H1 (cell line): ENCODE results near the gene CEP83. TPM values are rescaled to one million over a fixed set of nuclear protein-coding genes. Genes with fewer than 3 reads are reported as not detected.

Source experiments
- CTCF ChIA-PET: fragments of 300-600 bp; sonication (Branson Sonifier 250); formaldehyde crosslinking; loops from one replicate; lab custom pipeline; 2021; ENCODE audit not compliant: partially characterized antibody; lab: Charles Lee
- POLR2A ChIA-PET: fragments of 300-600 bp; sonication (Branson Sonifier 250); formaldehyde crosslinking; loops from one replicate; lab custom pipeline; 2021; ENCODE audit warnings: inconsistent platforms; ENCODE audit not compliant: partially characterized antibody; lab: Charles Lee
- DNase-seq, 2 experiments: peaks; one replicate each; pipeline versions ENCODE4 v3.0.0 to v3.0.0-alpha.2; 2010 to 2022; ENCODE audit warnings: low spot score in 2 of 2, low read depth in 1 of 2, mixed read lengths in 1 of 2
- FAIRE-seq: peaks from 2 replicates; lab custom pipeline; 2011; peaks lifted over from hg19 to GRCh38; lab: Jason Lieb, UNC
- H2AFZ ChIP-seq: 2 replicates; pipeline ENCODE4 v1.8.1; 2012; ENCODE audit warnings: low read length, inconsistent platforms
- H2AK5ac ChIP-seq: 2 replicates; pipeline ENCODE4 v1.6.1; 2013; ENCODE audit warnings: low read depth, low read length
- H2BK120ac ChIP-seq: replicated peaks from 2 replicates; pipeline ENCODE3; 2013; ENCODE audit warnings: low read depth, low read length, inconsistent platforms
- H2BK12ac ChIP-seq: 2 replicates; pipeline ENCODE4 v1.6.1; 2013; ENCODE audit warnings: low read depth, low read length
- H2BK15ac ChIP-seq: 2 replicates; pipeline ENCODE4 v1.6.1; 2013; ENCODE audit warnings: low read length
- H2BK20ac ChIP-seq: 2 replicates; pipeline ENCODE4 v1.6.1; 2013; ENCODE audit warnings: low read length
- H2BK5ac ChIP-seq: 2 replicates; pipeline ENCODE4 v1.6.1; 2013; ENCODE audit warnings: low read depth, low read length
- H3K14ac ChIP-seq: 2 replicates; pipeline ENCODE4 v1.6.1; 2013; ENCODE audit warnings: inconsistent platforms; ENCODE audit not compliant: insufficient read length
- H3K18ac ChIP-seq: 2 replicates; pipeline ENCODE4 v1.6.1; 2013; ENCODE audit warnings: low read length; ENCODE audit errors: extremely low read depth
- H3K23ac ChIP-seq: 2 replicates; pipeline ENCODE4 v1.6.1; 2013; ENCODE audit warnings: inconsistent platforms; ENCODE audit not compliant: insufficient read length
- H3K23me2 ChIP-seq: 2 replicates; pipeline ENCODE4 v1.6.1; 2013; ENCODE audit warnings: low read depth, low read length
- H3K27ac ChIP-seq: 2 replicates; pipeline ENCODE4 v1.6.1; 2011; ENCODE audit warnings: low read depth, low read length, inconsistent platforms
- H3K27me3 ChIP-seq, 4 experiments: replicated peaks in 1 of 4; 1 replicate in 1 of 4; 2 replicates in 3 of 4; pipeline versions ENCODE4 v1.6.1 to v1.8.1; 2011 to 2013; ENCODE audit warnings: low read length in 3 of 4, mild to moderate bottlenecking in 3 of 4, inconsistent platforms in 2 of 4, mixed read lengths in 2 of 4, moderate library complexity in 1 of 4; ENCODE audit not compliant: control insufficient read depth in 3 of 4, insufficient read depth in 3 of 4; ENCODE audit errors: extremely low read depth in 1 of 4
- H3K36me3 ChIP-seq, 4 experiments: 2 replicates each; pipeline versions ENCODE4 v1.6.1 to v1.8.1; 2011 to 2013; ENCODE audit warnings: mild to moderate bottlenecking in 4 of 4, low read length in 3 of 4, moderate library complexity in 2 of 4, control low read depth in 1 of 4, inconsistent platforms in 1 of 4; ENCODE audit not compliant: insufficient read depth in 4 of 4, control insufficient read depth in 2 of 4
- H3K4ac ChIP-seq: replicated peaks from 2 replicates; pipeline ENCODE3; 2013; ENCODE audit warnings: low read length, low read depth, mixed read lengths, inconsistent platforms; ENCODE audit not compliant: insufficient read length
- H3K4me1 ChIP-seq, 4 experiments: replicated peaks in 1 of 4; 1 replicate in 1 of 4; 2 replicates in 3 of 4; pipeline versions ENCODE4 v1.6.1 to v1.8.1; 2011 to 2013; ENCODE audit warnings: low read length in 3 of 4, inconsistent platforms in 2 of 4, mixed read lengths in 1 of 4; ENCODE audit not compliant: insufficient read depth in 4 of 4, control insufficient read depth in 3 of 4
- H3K4me2 ChIP-seq, 2 experiments: 2 replicates each; pipeline versions ENCODE4 v1.6.1 to v1.8.1; 2011 to 2013; ENCODE audit warnings: low read depth in 2 of 2, low read length in 2 of 2, control low read depth in 1 of 2, inconsistent platforms in 1 of 2, mild to moderate bottlenecking in 1 of 2; ENCODE audit not compliant: insufficient read depth in 1 of 2
- H3K4me3 ChIP-seq, 4 experiments: fragments of 200-600, 300-600 bp in 1 of 4; sonication (generic), shearing (Covaris generic), sonication (Bioruptor Twin) in 1 of 4; 2 replicates each; pipeline versions ENCODE4 v1.5.1 to v1.8.1; 2011 to 2016; ENCODE audit warnings: low read length in 4 of 4, low read depth in 3 of 4, control low read depth in 2 of 4, inconsistent platforms in 2 of 4, mild to moderate bottlenecking in 2 of 4, mixed read lengths in 1 of 4, moderate library complexity in 1 of 4; ENCODE audit not compliant: insufficient read depth in 2 of 4; ENCODE audit errors: extremely low read depth in 1 of 4
- H3K56ac ChIP-seq: replicated peaks from 2 replicates; pipeline ENCODE3; 2013; ENCODE audit warnings: low read depth, mild to moderate bottlenecking, mixed read lengths, low read length, inconsistent platforms; ENCODE audit not compliant: insufficient read length
- H3K79me1 ChIP-seq: 2 replicates; pipeline ENCODE4 v1.6.1; 2013; ENCODE audit warnings: low read depth, low read length, control low read depth
- H3K79me2 ChIP-seq, 2 experiments: 2 replicates each; pipeline versions ENCODE4 v1.6.1 to v1.8.1; 2012 to 2013; ENCODE audit warnings: low read length in 2 of 2, mild to moderate bottlenecking in 2 of 2, inconsistent platforms in 1 of 2; ENCODE audit not compliant: insufficient read depth in 2 of 2, control insufficient read depth in 1 of 2
- H3K9ac ChIP-seq, 4 experiments: replicated peaks in 1 of 4; 1 replicate in 1 of 4; 2 replicates in 3 of 4; pipeline versions ENCODE4 v1.6.1 to v1.8.1; 2011 to 2013; ENCODE audit warnings: low read depth in 3 of 4, low read length in 3 of 4, control low read depth in 2 of 4, mild to moderate bottlenecking in 2 of 4, moderate library complexity in 2 of 4, inconsistent platforms in 1 of 4; ENCODE audit errors: extremely low read depth in 1 of 4
- H3K9me3 ChIP-seq, 2 experiments: 2 replicates each; pipeline versions ENCODE4 v1.6.1 to v1.8.1; 2012 to 2013; ENCODE audit warnings: mild to moderate bottlenecking in 2 of 2, moderate library complexity in 2 of 2, control low read depth in 1 of 2, inconsistent platforms in 1 of 2, low read depth in 1 of 2, low read length in 1 of 2, mixed read lengths in 1 of 2; ENCODE audit not compliant: insufficient read depth in 2 of 2
- H4K20me1 ChIP-seq, 2 experiments: replicated peaks in 1 of 2; 2 replicates each; pipeline versions ENCODE3 to v1.8.1; 2011 to 2013; ENCODE audit warnings: inconsistent platforms in 2 of 2, low read length in 2 of 2, mild to moderate bottlenecking in 1 of 2; ENCODE audit not compliant: insufficient read depth in 2 of 2, control insufficient read depth in 1 of 2
- H4K5ac ChIP-seq: 2 replicates; pipeline ENCODE4 v1.6.1; 2013; ENCODE audit warnings: low read length, low read depth, mixed read lengths, inconsistent platforms; ENCODE audit not compliant: insufficient read length
- H4K8ac ChIP-seq: 2 replicates; pipeline ENCODE4 v1.8.0; 2013; ENCODE audit warnings: mild to moderate bottlenecking, moderate library complexity, low read length, inconsistent platforms; ENCODE audit not compliant: insufficient read depth; ENCODE audit errors: extremely low read depth
- H4K91ac ChIP-seq: replicated peaks from 2 replicates; pipeline ENCODE3; 2013; ENCODE audit warnings: low read length, mixed read lengths, inconsistent platforms; ENCODE audit not compliant: insufficient read length
- CHD2 ChIP-seq: IDR thresholded peaks from 2 replicates; pipeline ENCODE4 v1.6.1; 2012; ENCODE audit warnings: low read length, improper control_type of control experiment
- GABPA ChIP-seq: IDR thresholded peaks from 2 replicates; pipeline ENCODE4 v1.6.1; 2011; ENCODE audit warnings: mild to moderate bottlenecking, low read length, moderate library complexity, borderline replicate concordance; ENCODE audit not compliant: insufficient read depth
- JUND ChIP-seq: IDR thresholded peaks from 2 replicates; pipeline ENCODE4 v1.6.1; 2011; ENCODE audit warnings: mild to moderate bottlenecking, improper control_type of control experiment, low read length
- KDM5A ChIP-seq: fragments of 200-600 bp; IDR thresholded peaks from 2 replicates; pipeline ENCODE4 v1.7.1; 2012; ENCODE audit warnings: mild to moderate bottlenecking, low read length, inconsistent platforms, mixed read lengths
- NANOG ChIP-seq: IDR thresholded peaks from 2 replicates; pipeline ENCODE4 v1.6.1; 2011; ENCODE audit warnings: low read length, low read depth, mild to moderate bottlenecking, inconsistent platforms; ENCODE audit not compliant: insufficient read depth, poor library complexity, severe bottlenecking
- PHF8 ChIP-seq: fragments of 200-600 bp; sonication (generic); conservative IDR thresholded peaks from 2 replicates; pipeline ENCODE4 v1.7.1; 2012; ENCODE audit warnings: low read depth, mild to moderate bottlenecking, inconsistent platforms, low read length, moderate library complexity
- RAD21 ChIP-seq, 2 experiments: IDR thresholded peaks in 1 of 2; conservative IDR thresholded peaks in 1 of 2; 2 replicates each; pipeline ENCODE4 v1.6.1; 2011; ENCODE audit warnings: low read depth in 2 of 2, low read length in 2 of 2, improper control_type of control experiment in 1 of 2, inconsistent platforms in 1 of 2, mild to moderate bottlenecking in 1 of 2, moderate library complexity in 1 of 2
- SRF ChIP-seq: IDR thresholded peaks from 2 replicates; pipeline ENCODE4 v1.6.1; 2011; ENCODE audit warnings: mild to moderate bottlenecking, low read depth, low read length, moderate library complexity
- WGBS, 2 experiments: shearing (Covaris generic) in 1 of 2; methylation state at CpG; one replicate each; pipeline versions ENCODE4 v1.1.6 to v1.1.7; 2013 to 2015; ENCODE audit warnings: low lambda C conversion rate in 2 of 2, mixed read lengths in 2 of 2, inconsistent platforms in 1 of 2, low coverage in 1 of 2, missing lambda C conversion rate in 1 of 2; ENCODE audit not compliant: insufficient replicate concordance in 2 of 2, insufficient coverage in 1 of 2, insufficient read length in 1 of 2; ENCODE audit errors: extremely low coverage in 1 of 2, missing lambda C conversion rate in 1 of 2; 5-methylcytosine and 5-hydroxymethylcytosine counted together
- polyA plus RNA-seq, 7 experiments: library from polyadenylated mRNA; depleted of rRNA in 3 of 7; stranded (reverse) in 5 of 7; unstranded in 2 of 7; fragments of >200 nt in 5 of 7; fragments of 200-250 nt in 2 of 7; gene quantifications; 1 replicate in 5 of 7; 2 replicates in 1 of 7; 4 replicates in 1 of 7; pipeline versions ENCODE4 v1.2.1 to v1.2.3, GENCODE V29; 2011 to 2013; ENCODE audit warnings: missing spikeins in 2 of 7, mixed read lengths in 2 of 7
- total RNA-seq: library from RNA; stranded (reverse); fragmentation: NEBNext Ultra II Directional; extraction: Animal tissue kit (Norgen Biotek cat#: 25700); gene quantifications from 2 replicates; pipeline ENCODE4 v1.2.1, GENCODE V29; 2021
- TF ChIP-seq, protein P1 (sequence below): IDR thresholded peaks from 2 replicates; pipeline ENCODE4 v1.6.1; 2011; ENCODE audit warnings: low read length, improper control_type of control experiment
- TF ChIP-seq, protein P2 (sequence below): IDR thresholded peaks from 2 replicates; pipeline ENCODE4 v1.6.1; 2012; ENCODE audit warnings: inconsistent platforms

The CEP83 gene
- total and polyA plus RNA-seq, 2 of the 8 experiments (the other 6 are each of a cell fraction or from before 2014, with no cell fraction given) = 6.0 to 25.8 TPM

DNA sequence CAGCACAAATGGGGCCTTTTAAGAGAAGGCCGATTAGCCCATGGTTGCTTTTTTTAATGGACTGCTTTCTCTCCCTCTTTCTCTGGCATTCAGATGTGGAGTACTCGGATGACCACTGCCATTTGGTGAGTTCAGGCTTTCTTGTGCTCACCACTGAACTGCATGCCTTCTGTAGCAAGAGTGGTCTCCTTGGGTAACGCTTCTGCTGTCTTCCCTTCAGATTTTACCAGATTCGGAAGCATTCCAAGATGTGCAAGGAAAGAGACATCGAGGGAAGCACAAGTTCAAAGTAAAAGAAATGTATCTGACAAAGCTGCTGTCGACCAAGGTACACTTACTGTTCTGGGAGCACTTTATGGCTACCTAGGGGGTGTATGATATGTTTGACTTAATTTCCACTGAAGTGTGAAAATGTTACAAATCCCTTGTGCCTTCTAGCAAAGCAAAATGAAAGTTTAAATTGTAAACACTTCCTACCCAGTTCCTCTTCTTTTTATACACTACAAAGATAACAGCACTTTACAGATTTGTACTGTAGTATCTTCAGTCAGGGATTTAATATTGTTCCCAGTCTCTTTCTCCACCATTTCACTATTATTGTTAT is 162.5 kb downstream of the CEP83 start:
- ChIA-PET CTCF (interaction anchor here (1.2 kb wide), 1 partner anchor 92 kb away, joined by 3 read pairs; no protein-coding TSS in a partner anchor), POLR2A (no interaction called here)
- no peak overlapping the region for H3K23ac ChIP-seq
- H3K23me2 ChIP-seq = no peaks in the 10 kb centered on the region
- H2AFZ ChIP-seq = no peak overlapping the region
- no peak overlapping the region for H2BK5ac ChIP-seq
- H3K9ac ChIP-seq = no peak overlapping the region
- no peak overlapping the region for H3K27ac ChIP-seq
- no peak overlapping the region for H2BK12ac ChIP-seq
- DNase-seq (no peak), FAIRE-seq (no peak)
- 97% methylated on average over 6 of the region's 6 CpGs; no CpG with 5 or more reads in 1 of the 2 experiments for WGBS, 2 experiments
- no peak overlapping the region for H3K4me3 ChIP-seq
- no peak overlapping the region for H4K91ac ChIP-seq
- H2BK20ac ChIP-seq = no peak overlapping the region
- H3K27me3 ChIP-seq = no peaks in the 10 kb centered on the region
- no peak overlapping the region for H4K5ac ChIP-seq
- no peaks in the 10 kb centered on the region for H3K79me1 ChIP-seq
- peaks cover 0 to 3% (median 0%) of the 10 kb centered on the region in 4 experiments; a peak in 2 of 8 replicates for H3K36me3 ChIP-seq
- no peak overlapping the region for H4K8ac ChIP-seq
- no peak overlapping the region for H3K18ac ChIP-seq
- no peak overlapping the region for H3K14ac ChIP-seq
- no peak overlapping the region for H2BK15ac ChIP-seq
- no peak overlapping the region for H3K4ac ChIP-seq
- no peak overlapping the region for H3K56ac ChIP-seq
- no peak overlapping the region for H3K4me2 ChIP-seq
- H3K4me1 ChIP-seq = no peaks in the 10 kb centered on the region
- H4K20me1 ChIP-seq = no peaks in the 10 kb centered on the region
- no peaks in the 10 kb centered on the region for H3K79me2 ChIP-seq
- no peak overlapping the region for H2AK5ac ChIP-seq
- H2BK120ac ChIP-seq = no peak overlapping the region
- H3K9me3 ChIP-seq = no peaks in the 10 kb centered on the region
- no peak for TF ChIP-seq SRF
- TF ChIP-seq, protein P1, sequence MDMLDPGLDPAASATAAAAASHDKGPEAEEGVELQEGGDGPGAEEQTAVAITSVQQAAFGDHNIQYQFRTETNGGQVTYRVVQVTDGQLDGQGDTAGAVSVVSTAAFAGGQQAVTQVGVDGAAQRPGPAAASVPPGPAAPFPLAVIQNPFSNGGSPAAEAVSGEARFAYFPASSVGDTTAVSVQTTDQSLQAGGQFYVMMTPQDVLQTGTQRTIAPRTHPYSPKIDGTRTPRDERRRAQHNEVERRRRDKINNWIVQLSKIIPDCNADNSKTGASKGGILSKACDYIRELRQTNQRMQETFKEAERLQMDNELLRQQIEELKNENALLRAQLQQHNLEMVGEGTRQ = no peak
- TF ChIP-seq, protein P2, sequence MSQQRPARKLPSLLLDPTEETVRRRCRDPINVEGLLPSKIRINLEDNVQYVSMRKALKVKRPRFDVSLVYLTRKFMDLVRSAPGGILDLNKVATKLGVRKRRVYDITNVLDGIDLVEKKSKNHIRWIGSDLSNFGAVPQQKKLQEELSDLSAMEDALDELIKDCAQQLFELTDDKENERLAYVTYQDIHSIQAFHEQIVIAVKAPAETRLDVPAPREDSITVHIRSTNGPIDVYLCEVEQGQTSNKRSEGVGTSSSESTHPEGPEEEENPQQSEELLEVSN = no peak
- TF ChIP-seq NANOG = no peak
- no peak for TF ChIP-seq CHD2
- no peak for TF ChIP-seq KDM5A
- no peak for TF ChIP-seq GABPA
- TF ChIP-seq JUND = no peak
- TF ChIP-seq RAD21 (IDR thresholded peaks at IDR 0.05 in 1 of 2, conservative IDR thresholded peaks at IDR 0.05 in 1 of 2; ENCODE audit: low read depth in 2 of 2, low read length in 2 of 2) = no peak
- no peak for TF ChIP-seq PHF8
